HepG2 (cell line): ENCODE results near the gene BARX2. TPM values are rescaled to one million over a fixed set of nuclear protein-coding genes. Genes with fewer than 3 reads are reported as not detected.

Source experiments
- ATF4 ChIP-seq, 2 experiments: fragments of 450-650 bp in 1 of 2; sonication (generic) in 1 of 2; formaldehyde crosslinking; IDR thresholded peaks; 2 replicates each; pipeline versions ENCODE4 v1.5.0 to v1.8.0; 2020 to 2022; ENCODE audit warnings: mild to moderate bottlenecking in 1 of 2, missing genetic modification reagents in 1 of 2
- CENPX ChIP-seq: sonication (generic); formaldehyde crosslinking; IDR thresholded peaks from 2 replicates; pipeline ENCODE4 v1.9.0; 2021; ENCODE audit warnings: mild to moderate bottlenecking, missing genetic modification reagents, moderate library complexity
- GZF1 ChIP-seq: sonication (generic); formaldehyde crosslinking; IDR thresholded peaks from 2 replicates; pipeline ENCODE4 v1.5.1; 2020; ENCODE audit warnings: mild to moderate bottlenecking, missing genetic modification reagents
- YEATS4 ChIP-seq: sonication (generic); formaldehyde crosslinking; IDR thresholded peaks from 2 replicates; pipeline ENCODE4 v1.4.0; 2020; ENCODE audit warnings: missing genetic modification reagents, borderline replicate concordance
- ZNF646 ChIP-seq: sonication (generic); formaldehyde crosslinking; IDR thresholded peaks from 2 replicates; pipeline ENCODE4 v1.9.0; 2021; ENCODE audit warnings: mild to moderate bottlenecking, missing genetic modification reagents
- ZSCAN22 ChIP-seq: sonication (generic); formaldehyde crosslinking; IDR thresholded peaks from 2 replicates; pipeline ENCODE4 v1.4.0; 2020; ENCODE audit warnings: mild to moderate bottlenecking, missing genetic modification reagents
- polyA plus RNA-seq, 8 experiments: library from polyadenylated mRNA; depleted of rRNA in 3 of 8; stranded (reverse) in 7 of 8; unstranded in 1 of 8; fragments of >200 nt; fragmentation: Illumina TruSeq in 4 of 8; extraction: Trizol in 4 of 8; gene quantifications; 2 replicates each; pipeline versions ENCODE4 v1.2.1 to v1.2.3, GENCODE V29; 2011 to 2016; ENCODE audit warnings: low read depth in 4 of 8, missing spikeins in 1 of 8, mixed read lengths in 1 of 8; ENCODE audit not compliant: insufficient read depth in 1 of 8
- total RNA-seq, 5 experiments: library from RNA; depleted of rRNA; stranded (reverse); fragments of >200 nt; fragmentation: Illumina TruSeq; extraction: Trizol; gene quantifications; 2 replicates each; pipeline ENCODE4 v1.2.3, GENCODE V29; 2016; ENCODE audit warnings: low read depth in 1 of 5

BARX2 gene
- total and polyA plus RNA-seq, 2 of the 13 experiments (the other 11 are each of a cell fraction or from before 2014, with no cell fraction given) = not detected

- TF ChIP-seq ZNF646 (CRISPR knock-in tag) (no peak), ATF4 (CRISPR knock-in tag; IDR thresholded peaks at IDR 0.05) (no peak), GZF1 (CRISPR knock-in tag) (no peak), CENPX (CRISPR knock-in tag) (no peak), ZSCAN22 (CRISPR knock-in tag) (no peak), YEATS4 (no peak)
Measured at GRCh38 chr11:129382583-129382982, 6.9 kb downstream of the BARX2 start (continued).
